DND-41 (cell line): Measurements from ENCODE around the gene TXNDC5.

Experiments
- CTCF ChIP-seq: IDR thresholded peaks from 2 replicates; pipeline ENCODE4 v1.5.1; 2012; ENCODE audit warnings: borderline replicate concordance, low read length, moderate library complexity, mild to moderate bottlenecking; ENCODE audit not compliant: poor library complexity, severe bottlenecking; ENCODE audit errors: extremely low read depth
- EZH2 ChIP-seq: IDR thresholded peaks from 3 replicates; pipeline ENCODE4 v1.6.1; 2012; ENCODE audit warnings: borderline replicate concordance, low read depth, mild to moderate bottlenecking, moderate library complexity, low read length, inconsistent platforms; ENCODE audit not compliant: severe bottlenecking

GRCh38 chr6:7953753-7954152 lies 43.2 kb upstream of the TXNDC5 start:
- no peak for TF ChIP-seq CTCF
- no peak for TF ChIP-seq EZH2
